AG09309 (cell line): Measurements from ENCODE around the gene SDK2.

Experiments
- DNase-seq: peaks from one replicate; pipeline ENCODE4 v3.0.0-alpha.2; 2010; ENCODE audit warnings: low read depth
- H3K4me3 ChIP-seq: 2 replicates; pipeline ENCODE4 v1.5.1; 2011; ENCODE audit warnings: mild to moderate bottlenecking, low read depth, low read length, moderate library complexity; ENCODE audit not compliant: control insufficient read depth
- TF ChIP-seq, protein P1 (sequence below): IDR thresholded peaks from 2 replicates; pipeline ENCODE4 v1.5.1; 2011; ENCODE audit warnings: mild to moderate bottlenecking, low read depth, low read length, inconsistent platforms; ENCODE audit not compliant: insufficient read depth, control insufficient read depth; ENCODE audit errors: missing control alignments

SDK2 gene

DNA sequence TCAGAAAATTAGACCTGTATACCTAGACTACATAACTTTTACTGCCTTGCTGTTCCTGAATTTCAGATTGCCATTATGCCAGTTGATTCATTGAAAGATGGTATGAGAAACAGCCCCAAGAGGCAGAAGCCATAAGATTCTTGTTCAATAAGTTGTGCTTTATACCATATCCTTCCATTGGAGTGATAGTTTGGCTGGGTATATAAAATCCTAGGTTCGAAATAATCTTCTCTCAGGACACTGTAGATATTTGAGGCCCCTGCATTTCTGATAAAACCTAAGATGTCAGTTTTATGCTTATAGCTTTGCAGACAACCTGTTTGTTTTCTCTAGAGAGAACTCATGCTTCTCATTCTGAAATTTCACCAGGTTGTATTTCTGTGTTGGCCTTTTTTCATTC, 9.6 kb upstream of the SDK2 start:
- TF ChIP-seq, protein P1, sequence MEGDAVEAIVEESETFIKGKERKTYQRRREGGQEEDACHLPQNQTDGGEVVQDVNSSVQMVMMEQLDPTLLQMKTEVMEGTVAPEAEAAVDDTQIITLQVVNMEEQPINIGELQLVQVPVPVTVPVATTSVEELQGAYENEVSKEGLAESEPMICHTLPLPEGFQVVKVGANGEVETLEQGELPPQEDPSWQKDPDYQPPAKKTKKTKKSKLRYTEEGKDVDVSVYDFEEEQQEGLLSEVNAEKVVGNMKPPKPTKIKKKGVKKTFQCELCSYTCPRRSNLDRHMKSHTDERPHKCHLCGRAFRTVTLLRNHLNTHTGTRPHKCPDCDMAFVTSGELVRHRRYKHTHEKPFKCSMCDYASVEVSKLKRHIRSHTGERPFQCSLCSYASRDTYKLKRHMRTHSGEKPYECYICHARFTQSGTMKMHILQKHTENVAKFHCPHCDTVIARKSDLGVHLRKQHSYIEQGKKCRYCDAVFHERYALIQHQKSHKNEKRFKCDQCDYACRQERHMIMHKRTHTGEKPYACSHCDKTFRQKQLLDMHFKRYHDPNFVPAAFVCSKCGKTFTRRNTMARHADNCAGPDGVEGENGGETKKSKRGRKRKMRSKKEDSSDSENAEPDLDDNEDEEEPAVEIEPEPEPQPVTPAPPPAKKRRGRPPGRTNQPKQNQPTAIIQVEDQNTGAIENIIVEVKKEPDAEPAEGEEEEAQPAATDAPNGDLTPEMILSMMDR = no peak
- H3K4me3 ChIP-seq = no peak overlapping the region
- DNase-seq = no peak

- TF ChIP-seq, protein P1 = no peak
- H3K4me3 ChIP-seq = no peak overlapping the region
- DNase-seq = no peak
Observed at GRCh38 chr17:73652886-73653480, 8.7 kb upstream of the SDK2 start.

DNA sequence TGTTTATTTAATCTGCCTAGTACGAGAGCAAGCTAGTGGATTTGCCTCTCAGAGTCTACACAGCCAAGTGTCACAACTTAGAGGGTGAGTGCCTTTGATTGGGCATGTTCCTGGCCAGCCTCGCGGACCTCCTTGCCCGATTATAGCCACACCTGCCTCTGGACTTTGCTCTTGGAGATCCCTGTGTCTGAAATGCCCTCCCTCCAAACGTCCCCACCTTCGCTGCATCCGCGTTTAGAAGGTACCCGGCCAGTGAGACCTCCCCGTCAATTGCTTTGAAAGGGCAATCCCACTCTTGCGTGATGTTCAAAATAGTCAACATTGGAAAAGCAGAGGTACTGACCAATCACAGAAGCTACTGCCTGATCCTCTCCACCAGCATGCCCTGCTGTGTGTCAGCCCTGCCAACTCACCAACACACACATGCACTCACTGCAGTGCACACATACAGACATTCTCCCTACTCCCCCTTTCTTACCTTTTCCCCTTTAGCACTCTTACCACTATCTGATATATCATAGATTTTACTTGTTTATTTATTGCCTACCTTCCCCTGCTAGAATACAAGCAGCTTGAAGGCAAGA, 6.5 kb upstream of the SDK2 start:
- no peak for DNase-seq
- no peak overlapping the region for H3K4me3 ChIP-seq
- TF ChIP-seq, protein P1 = no peak

- no peak for DNase-seq
- TF ChIP-seq, protein P1 = no peak
- H3K4me3 ChIP-seq = no peak overlapping the region
Observed at GRCh38 chr17:73650140-73650539, 5.9 kb upstream of the SDK2 start.

DNA sequence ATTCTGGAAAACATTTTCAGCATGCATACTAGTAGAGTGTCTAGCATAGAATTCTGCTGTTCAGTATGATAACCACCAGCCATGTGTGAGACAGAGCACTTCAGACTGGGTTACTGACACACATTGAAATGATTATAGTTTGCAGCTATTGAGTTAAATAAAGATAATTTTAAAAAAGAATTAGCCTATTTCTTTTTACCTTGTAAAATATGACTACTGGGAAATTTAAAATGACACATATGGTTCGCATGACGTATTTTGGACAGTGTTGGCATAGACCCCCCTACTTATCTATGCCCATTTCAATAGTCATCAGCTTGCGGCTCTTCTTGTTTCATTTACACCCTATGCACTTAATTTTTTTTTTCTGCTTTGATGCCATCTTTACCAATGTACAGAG, 4.7 kb upstream of the SDK2 start:
- no peak overlapping the region for H3K4me3 ChIP-seq
- DNase-seq = no peak
- TF ChIP-seq, protein P1 = no peak

DNA sequence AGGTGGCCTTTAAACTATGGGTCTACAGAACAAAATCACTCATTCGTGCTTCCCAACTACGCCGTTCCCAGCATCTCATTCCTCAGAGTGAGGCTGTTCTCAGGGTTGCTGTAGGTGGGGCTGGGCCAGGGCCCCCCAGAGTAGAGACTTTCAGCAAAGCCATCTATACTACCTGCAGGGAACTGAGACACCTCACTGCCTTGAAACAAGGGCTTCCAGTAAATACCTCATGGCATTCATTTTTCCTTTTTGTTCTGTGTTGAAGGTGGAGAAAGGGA, 4.2 kb upstream of the SDK2 start:
- no peak for DNase-seq
- TF ChIP-seq, protein P1 = no peak
- H3K4me3 ChIP-seq = no peak overlapping the region
